Hematopoietic multipotent progenitor cell treated with erythropoietin and hydrocortisone succinate and interleukin-3 and kit ligand, for 8 days (in vitro differentiated cells): ENCODE results near the gene SHE.

Source experiments
- DNase-seq: peaks from one replicate; pipeline ENCODE4 v3.0.0-alpha.2; 2015

Gene SHE

GRCh38 chr1:154443274-154444013 is 58.8 kb downstream of the SHE start:
- DNase-seq = no peak

- no peak for DNase-seq
Measured at GRCh38 chr1:154442006-154442740, 60.0 kb downstream of the SHE start.

GRCh38 chr1:154441241-154441888 is 60.8 kb downstream of the SHE start:
- DNase-seq = no peak

DNA sequence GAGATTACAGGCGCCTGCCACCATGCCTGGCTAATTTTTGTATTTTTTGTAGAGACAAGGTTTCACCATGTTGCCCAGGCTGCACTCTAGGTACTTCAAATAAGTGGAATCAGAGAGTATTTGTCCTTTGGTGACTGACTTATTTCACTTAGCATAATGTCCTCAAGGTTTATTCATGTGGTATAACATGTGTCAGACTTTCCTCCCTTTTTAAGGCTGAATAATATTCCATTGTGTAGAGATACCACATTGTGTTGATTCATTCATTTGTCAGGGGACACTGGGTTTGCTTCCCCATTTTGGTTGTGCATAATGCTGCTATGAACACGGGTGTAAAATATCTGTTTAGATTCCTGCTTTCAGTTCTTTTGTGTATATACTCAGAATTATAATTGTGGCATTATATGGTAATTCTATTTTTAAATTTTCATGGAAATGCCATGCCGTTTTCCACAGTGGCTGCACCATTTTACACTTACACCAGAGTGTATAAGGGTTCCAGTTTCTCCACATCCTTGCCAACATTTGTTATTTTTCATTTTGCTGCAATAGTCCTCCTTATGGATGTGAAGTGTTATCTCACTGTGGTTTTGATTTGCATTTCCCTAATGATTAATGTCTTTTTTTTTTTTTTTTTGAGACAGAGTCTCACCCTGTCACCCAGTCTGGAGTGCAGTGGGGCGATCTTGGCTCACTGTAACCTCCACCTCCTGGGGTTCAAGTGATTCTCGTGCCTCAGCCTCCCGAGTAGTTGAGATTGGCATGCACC is 62.0 kb downstream of the SHE start:
- no peak for DNase-seq

- no peak for DNase-seq
Measured at GRCh38 chr1:154436433-154436832, 65.8 kb downstream of the SHE start.

GRCh38 chr1:154435599-154436200 is 66.5 kb downstream of the SHE start:
- no peak for DNase-seq

GRCh38 chr1:154434346-154435085 is 67.7 kb downstream of the SHE start:
- DNase-seq = peak; percentile 82

GRCh38 chr1:154433161-154433764 is 68.9 kb downstream of the SHE start:
- DNase-seq = no peak

GRCh38 chr1:154431586-154432373 is 70.4 kb downstream of the SHE start:
- DNase-seq = no peak

- DNase-seq = peak; percentile 69
Measured at GRCh38 chr1:154430903-154431302, 71.3 kb downstream of the SHE start.

DNA sequence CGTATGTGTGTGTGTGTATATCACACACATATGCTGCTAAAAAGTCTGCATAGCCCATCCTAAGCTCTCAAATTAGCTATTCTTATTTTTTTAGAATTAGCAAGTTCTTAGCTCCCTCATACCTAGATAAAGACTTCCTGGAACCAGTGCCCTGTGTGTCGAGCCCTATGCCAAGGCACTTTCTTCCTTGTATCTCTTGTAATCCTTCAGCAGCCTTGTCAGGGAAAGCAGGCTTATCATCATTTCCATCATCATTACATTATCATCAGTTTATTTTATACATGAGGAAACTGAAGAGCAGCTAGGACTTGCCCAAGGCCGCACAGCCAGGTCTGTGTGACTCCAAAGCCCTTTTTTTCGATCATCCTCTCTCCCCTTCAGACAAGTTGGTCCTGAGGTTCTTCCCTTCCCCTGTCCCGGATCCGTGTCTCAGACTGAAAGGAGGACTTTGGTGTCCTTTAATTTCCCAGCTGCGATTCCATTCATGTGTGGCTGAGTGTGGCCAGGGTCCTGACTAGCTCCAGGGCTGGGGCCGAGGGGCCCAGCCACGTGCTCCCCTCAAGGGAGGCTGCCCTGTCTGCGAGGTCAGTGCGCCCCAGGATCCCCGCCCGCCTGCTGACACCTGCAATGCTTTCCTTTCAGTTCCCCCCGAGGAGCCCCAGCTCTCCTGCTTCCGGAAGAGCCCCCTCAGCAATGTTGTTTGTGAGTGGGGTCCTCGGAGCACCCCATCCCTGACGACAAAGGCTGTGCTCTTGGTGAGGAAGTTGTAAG is 72.2 kb downstream of the SHE start:
- DNase-seq = no peak
